Endothelial cell of umbilical vein (primary cell): ENCODE measurements around the gene BNIP5. TPM values are rescaled to one million over a fixed set of nuclear protein-coding genes. Genes with fewer than 3 reads are reported as not detected.

Source experiments
- BruUV-seq: library from RNA; stranded (reverse); fragments of 400-500 nt; replicated peaks from 2 replicates; lab custom pipeline; 2021; lab: Mats Ljungman, UMichigan
- CTCF ChIA-PET: fragments of 300-600, 350-600 bp; sonication (Branson Sonifier 250); formaldehyde crosslinking; loops from one replicate; lab custom pipeline; 2021; ENCODE audit warnings: antibody characterized with exemption, inconsistent platforms; lab: Charles Lee
- POLR2A ChIA-PET: fragments of 300-600, 350-600 bp; sonication (Branson Sonifier 250); formaldehyde crosslinking; loops from one replicate; lab custom pipeline; 2021; ENCODE audit warnings: antibody characterized with exemption, inconsistent platforms; lab: Charles Lee
- DNase-seq: peaks from one replicate; pipeline ENCODE4 v3.0.0-alpha.2; 2011; ENCODE audit warnings: low read depth, low spot score
- FAIRE-seq: peaks from 2 replicates; lab custom pipeline; 2011; peaks lifted over from hg19 to GRCh38; lab: Jason Lieb, UNC
- H2AFZ ChIP-seq: 2 replicates; pipeline ENCODE4 v1.6.0; 2012; ENCODE audit warnings: low read depth, low read length, control low read depth, inconsistent platforms
- H3K27ac ChIP-seq: 2 replicates; pipeline ENCODE4 v1.5.1; 2011; ENCODE audit warnings: low read depth, mild to moderate bottlenecking, control low read depth, low read length, moderate library complexity; ENCODE audit not compliant: insufficient read depth
- H3K27me3 ChIP-seq, 2 experiments: 2 replicates each; pipeline versions ENCODE4 v1.6.0 to v1.6.1; 2011; ENCODE audit warnings: low read length in 2 of 2, mixed read lengths in 1 of 2; ENCODE audit not compliant: control insufficient read depth in 2 of 2, insufficient read depth in 2 of 2
- H3K36me3 ChIP-seq, 2 experiments: 2 replicates in 1 of 2; 3 replicates in 1 of 2; pipeline ENCODE4 v1.5.1; 2011; ENCODE audit warnings: low read length in 2 of 2, mild to moderate bottlenecking in 1 of 2, moderate library complexity in 1 of 2; ENCODE audit not compliant: control insufficient read depth in 2 of 2, insufficient read depth in 2 of 2; ENCODE audit errors: extremely low read depth in 1 of 2
- H3K4me1 ChIP-seq: 3 replicates; pipeline ENCODE4 v1.5.1; 2011; ENCODE audit warnings: mild to moderate bottlenecking, low read length; ENCODE audit not compliant: control insufficient read depth, insufficient read depth; ENCODE audit errors: extremely low read depth
- H3K4me2 ChIP-seq: 2 replicates; pipeline ENCODE4 v1.6.1; 2011; ENCODE audit warnings: low read length, control low read depth, mixed read lengths; ENCODE audit not compliant: insufficient read depth
- H3K4me3 ChIP-seq, 3 experiments: fragments of 200-600 bp in 1 of 3; sonication (generic), shearing (Covaris generic) in 1 of 3; replicated peaks in 1 of 3; 2 replicates each; pipeline ENCODE4 v1.5.1; 2011 to 2016; ENCODE audit warnings: control low read depth in 3 of 3, low read length in 3 of 3, mild to moderate bottlenecking in 2 of 3, inconsistent platforms in 1 of 3, low read depth in 1 of 3, moderate library complexity in 1 of 3; ENCODE audit not compliant: insufficient read depth in 1 of 3
- H3K79me2 ChIP-seq: 2 replicates; pipeline ENCODE4 v1.6.0; 2012; ENCODE audit warnings: low read length, inconsistent platforms; ENCODE audit not compliant: control insufficient read depth, insufficient read depth
- H3K9ac ChIP-seq: replicated peaks from 2 replicates; pipeline ENCODE3; 2011; ENCODE audit warnings: low read length, control low read depth; ENCODE audit not compliant: insufficient read depth; ENCODE audit errors: extremely low read depth
- H3K9me1 ChIP-seq: replicated peaks from 3 replicates; pipeline ENCODE4 v1.6.0; 2011; ENCODE audit warnings: mild to moderate bottlenecking, low read length; ENCODE audit not compliant: control insufficient read depth, insufficient read depth; ENCODE audit errors: extremely low read depth
- H3K9me3 ChIP-seq: replicated peaks from 2 replicates; pipeline ENCODE4 v1.5.1; 2012; ENCODE audit warnings: low read length, inconsistent platforms; ENCODE audit not compliant: control insufficient read depth, insufficient read depth
- H4K20me1 ChIP-seq: replicated peaks from 2 replicates; pipeline ENCODE3; 2011; ENCODE audit warnings: mild to moderate bottlenecking, low read length; ENCODE audit not compliant: control insufficient read depth, insufficient read depth; ENCODE audit errors: extremely low read depth
- CTCF ChIP-seq, 2 donors: IDR thresholded peaks; 1 replicate in 1 of 2; 2 replicates in 1 of 2; pipeline ENCODE4 v1.5.1; 2011; ENCODE audit warnings: low read length in 2 of 2, mild to moderate bottlenecking in 2 of 2, moderate library complexity in 2 of 2, control low read depth in 1 of 2, inconsistent platforms in 1 of 2, low read depth in 1 of 2; ENCODE audit not compliant: insufficient read depth in 1 of 2; ENCODE audit errors: extremely low read depth in 1 of 2
- EZH2 ChIP-seq: IDR thresholded peaks from 2 replicates; pipeline ENCODE4 v1.6.1; 2012; ENCODE audit warnings: borderline replicate concordance, low read depth, mild to moderate bottlenecking, moderate library complexity, low read length, inconsistent platforms; ENCODE audit not compliant: severe bottlenecking
- FOS ChIP-seq: IDR thresholded peaks from 2 replicates; pipeline ENCODE4 v1.6.1; 2011; ENCODE audit warnings: mild to moderate bottlenecking, low read length, moderate library complexity, borderline replicate concordance; ENCODE audit not compliant: insufficient read depth
- GATA2 ChIP-seq: IDR thresholded peaks from 2 replicates; pipeline ENCODE4 v1.7.0; 2011; ENCODE audit warnings: low read depth, mild to moderate bottlenecking, moderate library complexity, mixed read lengths, low read length; ENCODE audit not compliant: insufficient read length, insufficient read depth
- JUN ChIP-seq: IDR thresholded peaks from 2 replicates; pipeline ENCODE4 v1.6.1; 2011; ENCODE audit warnings: borderline replicate concordance, low read depth; ENCODE audit not compliant: insufficient read length, insufficient read depth
- MAX ChIP-seq: IDR thresholded peaks from 2 replicates; pipeline ENCODE4 v1.6.1; 2011; ENCODE audit not compliant: insufficient read depth, insufficient read length
- MYC ChIP-seq: IDR thresholded peaks from one replicate; pipeline ENCODE4 v1.6.1; 2011; ENCODE audit warnings: mild to moderate bottlenecking, low read depth, low read length
- POLR2A ChIP-seq: IDR thresholded peaks from 2 replicates; pipeline ENCODE4 v1.6.1; 2012; ENCODE audit warnings: low read depth, mild to moderate bottlenecking, control low read depth, low read length
- POLR2AphosphoS5 ChIP-seq: IDR thresholded peaks from 2 replicates; pipeline ENCODE4 v1.6.1; 2012; ENCODE audit warnings: low read depth, mild to moderate bottlenecking, control low read depth, low read length, moderate library complexity; ENCODE audit not compliant: insufficient read depth
- dilution Hi-C: fragments of 300-500 bp; cut with MboI; formaldehyde crosslinking; loops from one replicate; pipeline ENCODE4 v1.15.0; 2019; ENCODE audit warnings: low sequenced_read_pairs; ENCODE audit not compliant: extremely low pct_ligation_motif_present
- intact Hi-C: fragments of 100-400 bp; cut with micrococcal nuclease; formaldehyde crosslinking; loops from one replicate; pipeline ENCODE4 v1.10.0; 2022
- polyA plus RNA-seq, 4 experiments: library from polyadenylated mRNA; depleted of rRNA in 3 of 4; stranded (reverse) in 3 of 4; unstranded in 1 of 4; fragments of >200 nt; gene quantifications; 2 replicates each; pipeline versions ENCODE4 v1.2.1 to v1.2.3, GENCODE V29; 2011 to 2012; ENCODE audit warnings: missing spikeins in 1 of 4
- total RNA-seq: library from RNA; stranded (reverse); gene quantifications from 2 replicates; pipeline ENCODE4 v1.2.3, GENCODE V29; 2021

The BNIP5 gene
- total and polyA plus RNA-seq, 2 donors (not counting 3 experiments of a cell fraction or from before 2014, with no cell fraction given), result not detected

- no TSS peak for BruUV-seq
- intact Hi-C loops, result no loop called here
Measured at GRCh38 chr6:36309203-36309602, 27.5 kb downstream of the BNIP5 start.

More at GRCh38 chr6:36309203-36309602, 27.5 kb downstream of the BNIP5 start:
- no peaks in the 10 kb centered on the region for H3K36me3 ChIP-seq
- no peak overlapping the region for H2AFZ ChIP-seq
- H3K4me3 ChIP-seq, result no peak overlapping the region
- no peaks in the 10 kb centered on the region for H3K9me1 ChIP-seq
- H3K9ac ChIP-seq, result no peak overlapping the region
- H3K4me2 ChIP-seq, result no peak overlapping the region
- dilution Hi-C loops, result no loop called here
- no peaks in the 10 kb centered on the region for H3K9me3 ChIP-seq
- H3K79me2 ChIP-seq, result no peaks in the 10 kb centered on the region
- FAIRE-seq, result no peak
- peaks cover 6 to 17% of the 10 kb centered on the region in 2 experiments for H3K27me3 ChIP-seq
- ChIA-PET CTCF (interaction anchor here (1.2 to 2.7 kb wide), 4 partner anchors 11 to 51 kb away, joined by 4 to 9 read pairs (median 6); no protein-coding TSS in a partner anchor), POLR2A (no interaction called here)
- TF ChIP-seq FOS (no peak), POLR2A (no peak), JUN (no peak), GATA2 (no peak), MYC (no peak), MAX (no peak), CTCF (IDR thresholded peaks at IDR 0.05; ENCODE audit: extremely low read depth in 1 of 2, insufficient read depth in 1 of 2, low read depth in 1 of 2, low read length in 2 of 2) (no peak), POLR2AphosphoS5 (no peak), EZH2 (no peak)
- no peaks in the 10 kb centered on the region for H4K20me1 ChIP-seq
- H3K27ac ChIP-seq, result no peak overlapping the region
- DNase-seq, result no peak
- no peaks in the 10 kb centered on the region for H3K4me1 ChIP-seq
